HUES64 (cell line): Measurements from ENCODE around the gene LPAR1.
"Not testable (repeated sequence)": the region's sequence is repeated elsewhere in the genome, so short reads cannot be mapped to it uniquely, and the experiment has no call there.

Experiments
- H3K27ac ChIP-seq: 2 replicates; pipeline ENCODE4 v1.7.0; 2013; ENCODE audit warnings: low read depth, low read length, inconsistent platforms
- H3K27me3 ChIP-seq: 2 replicates; pipeline ENCODE4 v1.6.1; 2013; ENCODE audit warnings: mild to moderate bottlenecking, low read length; ENCODE audit not compliant: insufficient read depth
- H3K36me3 ChIP-seq: 2 replicates; pipeline ENCODE4 v1.6.1; 2013; ENCODE audit warnings: mild to moderate bottlenecking, low read length; ENCODE audit not compliant: insufficient read depth
- H3K4me1 ChIP-seq: 2 replicates; pipeline ENCODE4 v1.6.1; 2013; ENCODE audit warnings: mild to moderate bottlenecking, low read length, moderate library complexity; ENCODE audit not compliant: insufficient read depth
- H3K4me3 ChIP-seq: 2 replicates; pipeline ENCODE4 v1.5.1; 2013; ENCODE audit warnings: mild to moderate bottlenecking, low read length, moderate library complexity
- H3K9ac ChIP-seq: 2 replicates; pipeline ENCODE4 v1.6.1; 2013; ENCODE audit warnings: mild to moderate bottlenecking, low read depth, low read length
- H3K9me3 ChIP-seq: 2 replicates; pipeline ENCODE4 v1.6.1; 2013; ENCODE audit warnings: low read depth, low read length; ENCODE audit not compliant: insufficient read depth
- WGBS: fragments of 150-250, 120-280 bp; methylation state at CpG from one replicate; pipeline ENCODE4 v1.1.7; 2013; ENCODE audit warnings: missing lambda C conversion rate; 5-methylcytosine and 5-hydroxymethylcytosine counted together

The LPAR1 gene

GRCh38 chr9:110842169-110842568, 196.1 kb downstream of the LPAR1 start:
- Histone ChIP-seq H3K9me3 (no peaks in the 10 kb centered on the region), H3K27ac (no peak overlapping the region), H3K4me1 (no peaks in the 10 kb centered on the region), H3K27me3 (no peaks in the 10 kb centered on the region), H3K9ac (no peak overlapping the region), H3K36me3 (no peaks in the 10 kb centered on the region), H3K4me3 (no peak overlapping the region)
- WGBS, result 85% methylated on average over 9 of the region's 9 CpGs

DNA sequence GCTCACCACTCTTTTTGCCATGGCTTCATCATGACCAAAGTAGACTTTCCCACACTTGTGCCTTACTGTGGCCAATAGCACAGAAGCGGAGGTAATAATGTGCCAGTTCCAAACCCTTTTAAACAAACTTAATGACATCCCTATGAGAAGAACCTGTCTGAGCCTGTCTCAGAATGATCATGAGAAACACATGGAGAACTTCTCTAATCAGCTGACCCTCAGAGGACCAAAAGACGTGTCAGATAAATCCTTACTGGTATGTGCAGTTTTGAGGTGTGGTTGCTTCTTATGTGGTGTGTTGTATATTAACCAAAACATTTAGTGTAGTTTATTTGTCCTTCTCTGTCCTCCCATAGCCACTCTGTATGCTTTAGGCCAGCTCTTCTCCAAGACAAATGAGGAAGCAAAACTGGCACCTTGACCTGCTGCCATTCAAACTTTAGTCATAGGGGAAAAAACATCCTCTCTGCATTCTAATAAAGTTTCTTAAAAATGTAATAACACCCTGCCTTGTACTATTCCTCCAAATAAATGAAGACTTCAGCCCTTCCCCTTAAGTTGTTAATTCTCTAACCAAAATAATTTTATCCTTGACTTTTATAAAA, 200.8 kb downstream of the LPAR1 start:
- Histone ChIP-seq H3K27ac (no peak overlapping the region), H3K36me3 (no peaks in the 10 kb centered on the region), H3K9ac (no peak overlapping the region), H3K9me3 (no peaks in the 10 kb centered on the region), H3K4me3 (no peak overlapping the region), H3K4me1 (peaks cover 5% of the 10 kb centered on the region; the same call in 1 of the 2 replicates), H3K27me3 (no peaks in the 10 kb centered on the region)
- WGBS, result 91% methylated on average over 2 of the region's 2 CpGs

DNA sequence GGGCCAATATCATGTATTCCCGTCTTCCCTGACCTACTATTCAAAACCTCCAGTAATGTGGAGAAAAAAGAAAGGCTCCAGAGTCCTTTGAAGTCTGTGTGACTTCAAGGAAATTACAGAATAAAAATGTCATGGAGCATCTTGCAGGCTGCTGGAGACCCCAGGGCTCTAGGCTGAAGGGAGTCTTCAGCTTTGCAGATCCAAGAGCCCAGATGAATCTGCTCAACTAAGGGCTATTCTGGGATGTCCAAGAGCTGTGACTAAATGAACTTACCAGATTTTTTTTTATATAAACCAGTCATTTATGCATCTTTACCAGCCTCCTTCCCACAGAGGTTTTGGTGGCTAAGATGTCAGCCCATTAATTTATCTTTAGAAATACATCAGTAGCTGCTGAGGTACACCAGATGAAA, 202.4 kb downstream of the LPAR1 start:
- no CpG with 5 or more reads among the region's 1 CpG for WGBS
- Histone ChIP-seq H3K27ac (no peak overlapping the region), H3K4me3 (no peak overlapping the region)

DNA sequence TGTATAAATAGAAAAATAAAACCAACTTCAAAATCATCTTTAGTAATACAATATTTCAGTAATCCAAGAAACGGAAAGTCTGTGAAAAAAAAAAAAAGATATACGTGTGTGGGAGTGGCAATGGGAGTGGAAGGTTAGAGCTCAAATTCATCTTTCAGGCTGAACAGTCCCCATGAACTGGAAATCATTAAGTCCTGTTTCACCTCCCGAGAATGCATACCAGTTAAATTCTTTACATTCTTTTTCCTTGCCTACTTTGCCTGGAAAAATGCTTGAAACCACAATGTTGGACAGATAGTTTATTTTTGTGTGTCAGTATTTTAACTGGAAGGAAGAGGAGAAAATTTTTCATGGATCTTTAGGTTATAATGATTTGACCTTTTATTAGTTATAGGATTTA, 202.9 kb downstream of the LPAR1 start:
- Histone ChIP-seq H3K9ac (no peak overlapping the region), H3K27ac (no peak overlapping the region), H3K36me3 (no peaks in the 10 kb centered on the region), H3K9me3 (no peaks in the 10 kb centered on the region), H3K4me1 (peaks cover 5% of the 10 kb centered on the region; the same call in 1 of the 2 replicates), H3K27me3 (no peaks in the 10 kb centered on the region), H3K4me3 (no peak overlapping the region)
- 84% methylated on average over 3 of the region's 3 CpGs for WGBS

More for the DNA sequence above, 202.4 kb downstream of the LPAR1 start:
- Histone ChIP-seq H3K36me3 (no peaks in the 10 kb centered on the region), H3K9me3 (no peaks in the 10 kb centered on the region), H3K27me3 (no peaks in the 10 kb centered on the region), H3K9ac (no peak overlapping the region), H3K4me1 (peaks cover 5% of the 10 kb centered on the region; the same call in 1 of the 2 replicates)

DNA sequence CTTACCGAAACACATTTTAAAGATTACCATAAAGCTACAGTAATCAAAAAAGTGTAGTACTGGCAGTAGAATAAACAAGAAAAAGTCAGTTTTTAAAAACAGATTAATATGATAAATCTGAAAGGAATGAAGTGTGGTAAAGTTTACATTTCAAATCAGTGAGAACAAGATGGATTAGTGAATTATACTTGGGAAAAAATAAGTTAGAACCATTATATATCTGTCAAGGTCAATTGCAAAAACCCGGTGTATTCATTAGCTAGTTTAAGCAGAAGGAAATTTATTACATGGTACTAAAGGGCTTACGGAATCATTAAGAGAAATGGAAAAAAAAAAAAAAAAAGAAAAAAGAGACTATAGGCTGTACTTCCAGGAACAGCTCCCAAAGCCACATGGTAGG, 205.3 kb downstream of the LPAR1 start:
- no peak overlapping the region for H3K27ac ChIP-seq
- WGBS, result 87% methylated on average over 2 of the region's 3 CpGs

GRCh38 chr9:110830495-110830894, 207.8 kb downstream of the LPAR1 start:
- Histone ChIP-seq H3K36me3 (no peaks in the 10 kb centered on the region), H3K9ac (no peak overlapping the region), H3K4me3 (no peak overlapping the region), H3K27ac (no peak overlapping the region), H3K27me3 (no peaks in the 10 kb centered on the region), H3K4me1 (peaks cover 13% of the 10 kb centered on the region), H3K9me3 (peaks cover 5% of the 10 kb centered on the region; the same call in 1 of the 2 replicates)
- 97% methylated on average over 21 of the region's 21 CpGs for WGBS

More for the DNA sequence above, 205.3 kb downstream of the LPAR1 start:
- Histone ChIP-seq H3K9me3 (no peaks in the 10 kb centered on the region), H3K27me3 (no peaks in the 10 kb centered on the region), H3K4me3 (no peak overlapping the region), H3K4me1 (peaks cover 5% of the 10 kb centered on the region; the same call in 1 of the 2 replicates), H3K36me3 (no peaks in the 10 kb centered on the region), H3K9ac (no peak overlapping the region)

GRCh38 chr9:110828264-110828663, 210.0 kb downstream of the LPAR1 start:
- no peak overlapping the region for H3K9ac ChIP-seq
- H3K36me3 ChIP-seq, result no peaks in the 10 kb centered on the region
- peaks cover 5% of the 10 kb centered on the region; the same call in 1 of the 2 replicates for H3K9me3 ChIP-seq
- 91% methylated on average over 3 of the region's 3 CpGs for WGBS
- H3K27me3 ChIP-seq, result no peaks in the 10 kb centered on the region
- H3K27ac ChIP-seq, result no peak overlapping the region
- H3K4me1 ChIP-seq, result peaks cover 9% of the 10 kb centered on the region
- no peak overlapping the region for H3K4me3 ChIP-seq

DNA sequence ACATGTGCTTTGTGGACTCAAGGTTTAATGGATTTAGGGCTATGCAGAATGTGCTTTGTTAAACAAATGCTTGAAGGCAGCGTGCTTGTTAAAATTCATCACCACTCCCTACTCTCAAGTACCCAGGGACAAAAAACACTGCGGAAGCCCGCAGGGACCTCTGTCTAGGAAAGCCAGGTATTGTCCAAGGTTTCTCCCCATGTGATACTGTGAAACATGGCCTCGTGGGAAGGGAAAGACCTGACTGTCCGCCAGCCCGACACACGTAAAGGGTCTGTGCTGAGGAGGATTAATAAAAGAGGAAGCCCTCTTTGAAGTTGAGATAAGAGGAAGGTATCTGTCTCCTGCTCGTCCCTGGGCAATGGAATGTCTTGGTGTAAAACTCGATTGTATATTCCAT, 211.9 kb downstream of the LPAR1 start:
- not testable (repeated sequence) for H3K9ac ChIP-seq, H3K27ac ChIP-seq, H3K9me3 ChIP-seq, H3K36me3 ChIP-seq, H3K4me3 ChIP-seq, H3K4me1 ChIP-seq, H3K27me3 ChIP-seq
- 64% methylated on average over 8 of the region's 9 CpGs for WGBS

GRCh38 chr9:110825950-110826349, 212.3 kb downstream of the LPAR1 start:
- Histone ChIP-seq H3K4me3 (no peak overlapping the region), H3K9me3 (peaks cover 5% of the 10 kb centered on the region; the same call in 1 of the 2 replicates), H3K27me3 (no peaks in the 10 kb centered on the region), H3K27ac (no peak overlapping the region), H3K36me3 (no peaks in the 10 kb centered on the region), H3K4me1 (peaks cover 9% of the 10 kb centered on the region), H3K9ac (no peak overlapping the region)
- WGBS, result 90% methylated on average over 2 of the region's 2 CpGs

DNA sequence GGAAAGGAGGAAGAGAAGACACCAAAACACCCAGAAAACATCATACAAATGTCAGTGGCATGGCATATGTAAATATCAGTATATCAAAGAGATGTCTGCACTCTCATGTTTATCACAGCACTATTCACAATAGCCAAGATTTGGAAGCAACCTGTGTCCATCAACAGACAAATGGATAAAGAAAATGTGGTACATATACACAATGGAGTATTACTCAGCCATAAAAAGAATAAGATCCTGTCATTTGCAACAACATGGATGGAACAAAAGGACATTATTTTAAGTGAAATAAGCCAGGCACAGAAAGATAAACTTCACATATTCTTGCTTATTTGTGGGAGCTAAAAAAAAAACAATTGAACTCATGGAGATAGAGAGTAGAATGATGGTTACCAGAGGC, 213.1 kb downstream of the LPAR1 start:
- not testable (repeated sequence) for H3K9me3 ChIP-seq, H3K36me3 ChIP-seq, H3K27ac ChIP-seq, H3K9ac ChIP-seq, H3K27me3 ChIP-seq, H3K4me1 ChIP-seq, H3K4me3 ChIP-seq
